B cell (primary cell): ENCODE data around the gene AGXT.

ENCODE experiments used
- EZH2 ChIP-seq: IDR thresholded peaks from 2 replicates; pipeline ENCODE4 v1.6.1; 2012; ENCODE audit warnings: borderline replicate concordance, low read depth, mild to moderate bottlenecking, moderate library complexity, low read length; ENCODE audit not compliant: insufficient read depth, poor library complexity, severe bottlenecking
- TF ChIP-seq, protein P1 (sequence below): fragments of 200-600 bp; IDR thresholded peaks from one replicate; pipeline ENCODE4 v1.8.0; 2022; ENCODE audit warnings: antibody characterized with exemption, mild to moderate bottlenecking

DNA sequence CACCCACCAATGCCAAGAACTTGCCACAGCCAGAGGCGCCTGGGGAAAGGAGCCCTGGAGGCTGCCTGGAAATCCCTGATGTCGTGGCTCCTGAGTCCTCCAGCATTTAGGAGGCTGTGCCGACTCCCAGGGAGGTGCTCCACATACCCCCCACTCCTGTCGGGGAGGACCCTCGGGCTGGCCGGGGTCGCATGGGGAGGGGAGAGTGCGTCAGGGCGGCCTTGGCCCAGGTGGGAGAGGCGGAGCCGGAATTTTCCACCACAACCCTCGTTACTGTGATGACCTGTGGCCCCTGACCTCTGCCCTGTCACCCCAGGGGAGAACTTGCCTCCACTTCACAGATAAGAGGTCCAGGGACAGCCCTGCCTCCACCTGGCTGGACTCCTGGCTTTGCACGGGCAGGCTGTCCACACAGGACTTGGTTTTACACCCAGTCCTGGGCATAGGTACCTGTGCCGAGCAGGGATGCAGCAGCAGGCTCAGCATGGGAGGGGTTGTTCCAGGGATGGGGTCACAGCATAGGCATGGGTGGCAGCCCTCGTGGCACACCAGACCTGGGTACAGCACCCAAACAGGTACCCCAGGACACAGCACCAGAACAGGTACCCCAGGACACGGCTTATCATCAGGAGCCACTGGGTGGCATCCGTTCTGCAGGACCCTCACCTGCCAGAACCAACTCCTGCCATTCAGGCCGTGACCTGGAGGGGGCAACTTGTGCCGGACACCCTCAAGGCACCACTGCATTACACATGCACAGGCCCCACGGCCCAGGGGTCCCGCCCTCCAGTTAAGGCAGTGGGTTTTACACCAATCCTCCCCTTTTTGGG, 12.3 kb upstream of the AGXT start:
- TF ChIP-seq, protein P1, sequence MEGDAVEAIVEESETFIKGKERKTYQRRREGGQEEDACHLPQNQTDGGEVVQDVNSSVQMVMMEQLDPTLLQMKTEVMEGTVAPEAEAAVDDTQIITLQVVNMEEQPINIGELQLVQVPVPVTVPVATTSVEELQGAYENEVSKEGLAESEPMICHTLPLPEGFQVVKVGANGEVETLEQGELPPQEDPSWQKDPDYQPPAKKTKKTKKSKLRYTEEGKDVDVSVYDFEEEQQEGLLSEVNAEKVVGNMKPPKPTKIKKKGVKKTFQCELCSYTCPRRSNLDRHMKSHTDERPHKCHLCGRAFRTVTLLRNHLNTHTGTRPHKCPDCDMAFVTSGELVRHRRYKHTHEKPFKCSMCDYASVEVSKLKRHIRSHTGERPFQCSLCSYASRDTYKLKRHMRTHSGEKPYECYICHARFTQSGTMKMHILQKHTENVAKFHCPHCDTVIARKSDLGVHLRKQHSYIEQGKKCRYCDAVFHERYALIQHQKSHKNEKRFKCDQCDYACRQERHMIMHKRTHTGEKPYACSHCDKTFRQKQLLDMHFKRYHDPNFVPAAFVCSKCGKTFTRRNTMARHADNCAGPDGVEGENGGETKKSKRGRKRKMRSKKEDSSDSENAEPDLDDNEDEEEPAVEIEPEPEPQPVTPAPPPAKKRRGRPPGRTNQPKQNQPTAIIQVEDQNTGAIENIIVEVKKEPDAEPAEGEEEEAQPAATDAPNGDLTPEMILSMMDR: no peak
- no peak for TF ChIP-seq EZH2
